GM23338 (cell line): ENCODE results near the gene ZDHHC8. TPM values are rescaled to one million over a fixed set of nuclear protein-coding genes. Genes with fewer than 3 reads are reported as not detected.

Source experiments
- ATAC-seq: fragments of 200-7000 bp; cut with Tn5 transposase; 3 replicates; pipeline ENCODE4 v1.9.1; 2020
- DNase-seq: peaks from one replicate; pipeline ENCODE4 v3.0.0-alpha.2; 2015; ENCODE audit warnings: low spot score
- H2AFZ ChIP-seq: fragments of 200-600 bp; sonication (generic); 2 replicates; pipeline ENCODE4 v1.8.0; 2016; ENCODE audit warnings: antibody characterized with exemption, mild to moderate bottlenecking, moderate library complexity
- H3F3A ChIP-seq: fragments of 200-600 bp; sonication (generic); replicated peaks from 2 replicates; pipeline ENCODE4 v1.8.0; 2017; ENCODE audit warnings: antibody characterized with exemption, mixed run types, low read depth
- H3K27ac ChIP-seq: fragments of 200-600 bp; sonication (generic); 2 replicates; pipeline ENCODE4 v1.6.1; 2016; ENCODE audit warnings: low read depth
- H3K27me3 ChIP-seq: fragments of 200-600 bp; sonication (generic); 2 replicates; pipeline ENCODE4 v1.8.0; 2016; ENCODE audit warnings: mild to moderate bottlenecking, mixed run types, moderate library complexity; ENCODE audit not compliant: insufficient read depth
- H3K36me3 ChIP-seq: fragments of 200-600 bp; sonication (generic); 2 replicates; pipeline ENCODE4 v1.8.0; 2016; ENCODE audit warnings: mild to moderate bottlenecking; ENCODE audit not compliant: insufficient read depth
- H3K4me1 ChIP-seq: fragments of 200-600 bp; sonication (generic); 2 replicates; pipeline ENCODE4 v1.8.0; 2016; ENCODE audit warnings: mild to moderate bottlenecking, moderate library complexity; ENCODE audit not compliant: insufficient read depth
- H3K4me2 ChIP-seq: fragments of 200-600 bp; sonication (generic); 2 replicates; pipeline ENCODE4 v1.7.1; 2017; ENCODE audit warnings: mixed run types
- H3K4me3 ChIP-seq: fragments of 200-600 bp; sonication (generic); 2 replicates; pipeline ENCODE4 v1.6.1; 2016; ENCODE audit warnings: mixed run types
- H3K79me2 ChIP-seq: fragments of 200-600 bp; sonication (generic); replicated peaks from 2 replicates; pipeline ENCODE4 v1.8.0; 2017; ENCODE audit warnings: mild to moderate bottlenecking; ENCODE audit not compliant: insufficient read depth
- H3K9me2 ChIP-seq: fragments of 200-600 bp; sonication (generic); 2 replicates; pipeline ENCODE4 v1.8.0; 2017; ENCODE audit not compliant: insufficient read depth
- H4K20me1 ChIP-seq: fragments of 200-600 bp; sonication (generic); replicated peaks from 2 replicates; pipeline ENCODE4 v1.8.0; 2017; ENCODE audit warnings: mild to moderate bottlenecking; ENCODE audit not compliant: insufficient read depth
- H3K27ac Mint-ChIP-seq: 2 replicates; pipeline ENCODE4 v1.8.0; 2020; ENCODE audit warnings: inconsistent platforms, mild to moderate bottlenecking, moderate library complexity, mixed read lengths
- H3K27me3 Mint-ChIP-seq: 3 replicates; pipeline ENCODE4 v1.8.0; 2022; ENCODE audit warnings: low read depth, mild to moderate bottlenecking, moderate library complexity, mixed read lengths, inconsistent platforms; ENCODE audit not compliant: insufficient read depth, poor library complexity
- H3K36me3 Mint-ChIP-seq: 3 replicates; pipeline ENCODE4 v1.8.0; 2021; ENCODE audit warnings: low read depth, mild to moderate bottlenecking, inconsistent platforms, moderate library complexity, mixed read lengths
- H3K4me1 Mint-ChIP-seq: 3 replicates; pipeline ENCODE4 v1.8.0; 2020; ENCODE audit warnings: mild to moderate bottlenecking, inconsistent platforms, mixed read lengths
- H3K4me3 Mint-ChIP-seq: 3 replicates; pipeline ENCODE4 v1.8.0; 2021; ENCODE audit warnings: moderate library complexity, mild to moderate bottlenecking, inconsistent platforms, mixed read lengths
- H3K9me3 Mint-ChIP-seq: 3 replicates; pipeline ENCODE4 v1.8.0; 2020; ENCODE audit warnings: moderate library complexity, mild to moderate bottlenecking, inconsistent platforms, mixed read lengths
- CREB1 ChIP-seq: fragments of 250-450 bp; sonication (Bioruptor Pico); IDR thresholded peaks from 2 replicates; pipeline ENCODE4 v1.5.0; 2020; ENCODE audit warnings: low read depth, mild to moderate bottlenecking, moderate library complexity
- EZH2 ChIP-seq: fragments of 200-600 bp; sonication (generic); IDR thresholded peaks from one replicate; pipeline ENCODE4 v1.8.0; 2017; ENCODE audit warnings: antibody characterized with exemption, mild to moderate bottlenecking, low read depth; ENCODE audit not compliant: unreplicated experiment
- EZH2phosphoT487 ChIP-seq: fragments of 200-600 bp; sonication (generic); IDR thresholded peaks from one replicate; pipeline ENCODE4 v1.8.1; 2018; ENCODE audit warnings: antibody characterized with exemption; ENCODE audit not compliant: unreplicated experiment
- JUNB ChIP-seq: IDR thresholded peaks from one replicate; pipeline ENCODE4 v1.6.1; 2016; ENCODE audit warnings: antibody characterized with exemption; ENCODE audit not compliant: unreplicated experiment
- NANOG ChIP-seq: IDR thresholded peaks from 2 replicates; pipeline ENCODE4 v1.6.1; 2016; ENCODE audit warnings: antibody characterized with exemption, borderline replicate concordance
- POLR2AphosphoS5 ChIP-seq: IDR thresholded peaks from 2 replicates; pipeline ENCODE4 v1.6.1; 2016; ENCODE audit warnings: antibody characterized with exemption, low read depth
- STAT1 ChIP-seq: IDR thresholded peaks from one replicate; pipeline ENCODE4 v1.6.1; 2016; ENCODE audit warnings: antibody characterized with exemption; ENCODE audit not compliant: unreplicated experiment
- ZNF114 ChIP-seq: fragments of 250-450 bp; sonication (Bioruptor Pico); IDR thresholded peaks from 2 replicates; pipeline ENCODE4 v1.5.0; 2020; ENCODE audit warnings: mild to moderate bottlenecking, moderate library complexity
- ZNF331 ChIP-seq: fragments of 250-450 bp; sonication (Bioruptor Pico); IDR thresholded peaks from 2 replicates; pipeline ENCODE4 v1.5.0; 2020; ENCODE audit warnings: low read depth, mild to moderate bottlenecking, moderate library complexity
- polyA plus RNA-seq: library from polyadenylated mRNA; unstranded; fragments of >200 nt; fragmentation: Nextera tagmentation; extraction: Ambion mirVana; gene quantifications from 2 replicates; pipeline ENCODE4 v1.2.1, GENCODE V29; 2016
- total RNA-seq: library from RNA; depleted of rRNA; stranded (reverse); fragments of >200 nt; shearing (Covaris generic); gene quantifications from 2 replicates; pipeline ENCODE4 v1.2.3, GENCODE V29; 2014
- TF ChIP-seq, protein P1 (sequence below): fragments of 250-450 bp; sonication (Bioruptor Pico); IDR thresholded peaks from 2 replicates; pipeline ENCODE4 v1.5.0; 2020; ENCODE audit warnings: mild to moderate bottlenecking, moderate library complexity
- TF ChIP-seq, protein P2 (sequence below): IDR thresholded peaks from one replicate; pipeline ENCODE4 v1.6.1; 2018; ENCODE audit warnings: antibody characterized with exemption; ENCODE audit not compliant: unreplicated experiment
- TF ChIP-seq, protein P3 (sequence below), 2 experiments: fragments of 200-600 bp in 1 of 2; sonication (generic) in 1 of 2; conservative IDR thresholded peaks; 2 replicates each; pipeline versions ENCODE4 v1.5.1 to v1.6.1; 2016 to 2017; ENCODE audit warnings: antibody characterized with exemption in 2 of 2, low read depth in 2 of 2, mild to moderate bottlenecking in 2 of 2, moderate library complexity in 1 of 2
- TF ChIP-seq, protein P4 (sequence below): IDR thresholded peaks from 2 replicates; pipeline ENCODE4 v1.6.1; 2016; ENCODE audit warnings: antibody characterized with exemption

The ZDHHC8 gene
- total and polyA plus RNA-seq, 2 experiments from 2014 or later, result 13.7 to 47.6 TPM

DNA sequence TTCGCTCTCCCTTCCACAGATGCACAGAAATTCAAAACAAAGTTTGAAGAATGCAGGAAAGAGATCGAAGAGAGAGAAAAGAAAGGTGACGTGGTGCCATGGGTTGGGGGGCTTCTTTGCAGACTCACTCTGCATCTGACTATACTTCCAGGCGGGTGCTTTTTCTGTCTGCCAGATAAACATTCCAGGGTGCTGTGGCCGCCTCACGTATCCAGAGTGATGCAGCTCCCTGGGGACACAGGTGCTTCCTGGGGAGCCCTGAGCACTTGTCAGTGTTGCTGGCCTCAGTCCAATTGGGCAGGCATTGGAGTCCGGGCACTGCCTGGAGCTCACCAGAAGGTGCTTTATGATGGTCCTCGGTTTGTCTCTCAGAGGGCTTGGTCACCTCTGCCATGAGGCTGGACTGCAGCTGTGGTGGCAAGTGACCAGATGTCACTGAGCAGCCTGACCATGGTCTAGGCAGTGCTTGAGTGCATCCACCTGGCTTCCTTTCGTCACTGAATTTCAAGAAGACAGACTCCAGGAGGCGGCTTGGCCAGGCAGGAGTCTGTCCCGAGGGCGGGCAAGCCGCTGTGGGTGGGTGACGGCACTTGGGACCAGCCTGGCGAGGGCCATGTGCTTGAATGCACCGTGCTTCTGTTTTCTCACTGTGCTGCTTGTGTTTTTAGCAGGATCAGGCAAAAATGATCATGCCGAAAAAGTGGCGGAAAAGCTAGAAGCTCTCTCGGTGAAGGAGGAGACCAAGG is 5.1 kb upstream of the ZDHHC8 start:
- TF ChIP-seq POLR2AphosphoS5 (no peak), NANOG (no peak), JUNB (no peak), CREB1 (CRISPR knock-in tag) (no peak), ZNF331 (CRISPR knock-in tag) (no peak), STAT1 (no peak), EZH2 (no peak), ZNF114 (no peak), EZH2phosphoT487 (no peak)
- TF ChIP-seq, protein P1, sequence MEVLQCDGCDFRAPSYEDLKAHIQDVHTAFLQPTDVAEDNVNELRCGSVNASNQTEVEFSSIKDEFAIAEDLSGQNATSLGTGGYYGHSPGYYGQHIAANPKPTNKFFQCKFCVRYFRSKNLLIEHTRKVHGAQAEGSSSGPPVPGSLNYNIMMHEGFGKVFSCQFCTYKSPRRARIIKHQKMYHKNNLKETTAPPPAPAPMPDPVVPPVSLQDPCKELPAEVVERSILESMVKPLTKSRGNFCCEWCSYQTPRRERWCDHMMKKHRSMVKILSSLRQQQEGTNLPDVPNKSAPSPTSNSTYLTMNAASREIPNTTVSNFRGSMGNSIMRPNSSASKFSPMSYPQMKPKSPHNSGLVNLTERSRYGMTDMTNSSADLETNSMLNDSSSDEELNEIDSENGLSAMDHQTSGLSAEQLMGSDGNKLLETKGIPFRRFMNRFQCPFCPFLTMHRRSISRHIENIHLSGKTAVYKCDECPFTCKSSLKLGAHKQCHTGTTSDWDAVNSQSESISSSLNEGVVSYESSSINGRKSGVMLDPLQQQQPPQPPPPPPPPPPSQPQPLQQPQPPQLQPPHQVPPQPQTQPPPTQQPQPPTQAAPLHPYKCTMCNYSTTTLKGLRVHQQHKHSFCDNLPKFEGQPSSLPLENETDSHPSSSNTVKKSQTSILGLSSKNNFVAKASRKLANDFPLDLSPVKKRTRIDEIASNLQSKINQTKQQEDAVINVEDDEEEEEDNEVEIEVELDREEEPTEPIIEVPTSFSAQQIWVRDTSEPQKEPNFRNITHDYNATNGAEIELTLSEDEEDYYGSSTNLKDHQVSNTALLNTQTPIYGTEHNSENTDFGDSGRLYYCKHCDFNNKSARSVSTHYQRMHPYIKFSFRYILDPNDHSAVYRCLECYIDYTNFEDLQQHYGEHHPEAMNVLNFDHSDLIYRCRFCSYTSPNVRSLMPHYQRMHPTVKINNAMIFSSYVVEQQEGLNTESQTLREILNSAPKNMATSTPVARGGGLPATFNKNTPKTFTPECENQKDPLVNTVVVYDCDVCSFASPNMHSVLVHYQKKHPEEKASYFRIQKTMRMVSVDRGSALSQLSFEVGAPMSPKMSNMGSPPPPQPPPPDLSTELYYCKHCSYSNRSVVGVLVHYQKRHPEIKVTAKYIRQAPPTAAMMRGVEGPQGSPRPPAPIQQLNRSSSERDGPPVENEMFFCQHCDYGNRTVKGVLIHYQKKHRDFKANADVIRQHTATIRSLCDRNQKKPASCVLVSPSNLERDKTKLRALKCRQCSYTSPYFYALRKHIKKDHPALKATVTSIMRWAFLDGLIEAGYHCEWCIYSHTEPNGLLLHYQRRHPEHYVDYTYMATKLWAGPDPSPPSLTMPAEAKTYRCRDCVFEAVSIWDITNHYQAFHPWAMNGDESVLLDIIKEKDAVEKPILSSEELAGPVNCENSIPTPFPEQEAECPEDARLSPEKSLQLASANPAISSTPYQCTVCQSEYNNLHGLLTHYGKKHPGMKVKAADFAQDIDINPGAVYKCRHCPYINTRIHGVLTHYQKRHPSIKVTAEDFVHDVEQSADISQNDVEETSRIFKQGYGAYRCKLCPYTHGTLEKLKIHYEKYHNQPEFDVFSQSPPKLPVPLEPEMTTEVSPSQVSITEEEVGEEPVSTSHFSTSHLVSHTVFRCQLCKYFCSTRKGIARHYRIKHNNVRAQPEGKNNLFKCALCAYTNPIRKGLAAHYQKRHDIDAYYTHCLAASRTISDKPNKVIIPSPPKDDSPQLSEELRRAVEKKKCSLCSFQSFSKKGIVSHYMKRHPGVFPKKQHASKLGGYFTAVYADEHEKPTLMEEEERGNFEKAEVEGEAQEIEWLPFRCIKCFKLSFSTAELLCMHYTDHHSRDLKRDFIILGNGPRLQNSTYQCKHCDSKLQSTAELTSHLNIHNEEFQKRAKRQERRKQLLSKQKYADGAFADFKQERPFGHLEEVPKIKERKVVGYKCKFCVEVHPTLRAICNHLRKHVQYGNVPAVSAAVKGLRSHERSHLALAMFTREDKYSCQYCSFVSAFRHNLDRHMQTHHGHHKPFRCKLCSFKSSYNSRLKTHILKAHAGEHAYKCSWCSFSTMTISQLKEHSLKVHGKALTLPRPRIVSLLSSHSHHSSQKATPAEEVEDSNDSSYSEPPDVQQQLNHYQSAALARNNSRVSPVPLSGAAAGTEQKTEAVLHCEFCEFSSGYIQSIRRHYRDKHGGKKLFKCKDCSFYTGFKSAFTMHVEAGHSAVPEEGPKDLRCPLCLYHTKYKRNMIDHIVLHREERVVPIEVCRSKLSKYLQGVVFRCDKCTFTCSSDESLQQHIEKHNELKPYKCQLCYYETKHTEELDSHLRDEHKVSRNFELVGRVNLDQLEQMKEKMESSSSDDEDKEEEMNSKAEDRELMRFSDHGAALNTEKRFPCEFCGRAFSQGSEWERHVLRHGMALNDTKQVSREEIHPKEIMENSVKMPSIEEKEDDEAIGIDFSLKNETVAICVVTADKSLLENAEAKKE (CRISPR knock-in tag), result no peak
- TF ChIP-seq, protein P2, sequence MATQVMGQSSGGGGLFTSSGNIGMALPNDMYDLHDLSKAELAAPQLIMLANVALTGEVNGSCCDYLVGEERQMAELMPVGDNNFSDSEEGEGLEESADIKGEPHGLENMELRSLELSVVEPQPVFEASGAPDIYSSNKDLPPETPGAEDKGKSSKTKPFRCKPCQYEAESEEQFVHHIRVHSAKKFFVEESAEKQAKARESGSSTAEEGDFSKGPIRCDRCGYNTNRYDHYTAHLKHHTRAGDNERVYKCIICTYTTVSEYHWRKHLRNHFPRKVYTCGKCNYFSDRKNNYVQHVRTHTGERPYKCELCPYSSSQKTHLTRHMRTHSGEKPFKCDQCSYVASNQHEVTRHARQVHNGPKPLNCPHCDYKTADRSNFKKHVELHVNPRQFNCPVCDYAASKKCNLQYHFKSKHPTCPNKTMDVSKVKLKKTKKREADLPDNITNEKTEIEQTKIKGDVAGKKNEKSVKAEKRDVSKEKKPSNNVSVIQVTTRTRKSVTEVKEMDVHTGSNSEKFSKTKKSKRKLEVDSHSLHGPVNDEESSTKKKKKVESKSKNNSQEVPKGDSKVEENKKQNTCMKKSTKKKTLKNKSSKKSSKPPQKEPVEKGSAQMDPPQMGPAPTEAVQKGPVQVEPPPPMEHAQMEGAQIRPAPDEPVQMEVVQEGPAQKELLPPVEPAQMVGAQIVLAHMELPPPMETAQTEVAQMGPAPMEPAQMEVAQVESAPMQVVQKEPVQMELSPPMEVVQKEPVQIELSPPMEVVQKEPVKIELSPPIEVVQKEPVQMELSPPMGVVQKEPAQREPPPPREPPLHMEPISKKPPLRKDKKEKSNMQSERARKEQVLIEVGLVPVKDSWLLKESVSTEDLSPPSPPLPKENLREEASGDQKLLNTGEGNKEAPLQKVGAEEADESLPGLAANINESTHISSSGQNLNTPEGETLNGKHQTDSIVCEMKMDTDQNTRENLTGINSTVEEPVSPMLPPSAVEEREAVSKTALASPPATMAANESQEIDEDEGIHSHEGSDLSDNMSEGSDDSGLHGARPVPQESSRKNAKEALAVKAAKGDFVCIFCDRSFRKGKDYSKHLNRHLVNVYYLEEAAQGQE, result no peak
- TF ChIP-seq, protein P3, sequence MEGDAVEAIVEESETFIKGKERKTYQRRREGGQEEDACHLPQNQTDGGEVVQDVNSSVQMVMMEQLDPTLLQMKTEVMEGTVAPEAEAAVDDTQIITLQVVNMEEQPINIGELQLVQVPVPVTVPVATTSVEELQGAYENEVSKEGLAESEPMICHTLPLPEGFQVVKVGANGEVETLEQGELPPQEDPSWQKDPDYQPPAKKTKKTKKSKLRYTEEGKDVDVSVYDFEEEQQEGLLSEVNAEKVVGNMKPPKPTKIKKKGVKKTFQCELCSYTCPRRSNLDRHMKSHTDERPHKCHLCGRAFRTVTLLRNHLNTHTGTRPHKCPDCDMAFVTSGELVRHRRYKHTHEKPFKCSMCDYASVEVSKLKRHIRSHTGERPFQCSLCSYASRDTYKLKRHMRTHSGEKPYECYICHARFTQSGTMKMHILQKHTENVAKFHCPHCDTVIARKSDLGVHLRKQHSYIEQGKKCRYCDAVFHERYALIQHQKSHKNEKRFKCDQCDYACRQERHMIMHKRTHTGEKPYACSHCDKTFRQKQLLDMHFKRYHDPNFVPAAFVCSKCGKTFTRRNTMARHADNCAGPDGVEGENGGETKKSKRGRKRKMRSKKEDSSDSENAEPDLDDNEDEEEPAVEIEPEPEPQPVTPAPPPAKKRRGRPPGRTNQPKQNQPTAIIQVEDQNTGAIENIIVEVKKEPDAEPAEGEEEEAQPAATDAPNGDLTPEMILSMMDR (conservative IDR thresholded peaks at IDR 0.05; ENCODE audit: low read depth in 2 of 2), result no peak
- TF ChIP-seq, protein P4, sequence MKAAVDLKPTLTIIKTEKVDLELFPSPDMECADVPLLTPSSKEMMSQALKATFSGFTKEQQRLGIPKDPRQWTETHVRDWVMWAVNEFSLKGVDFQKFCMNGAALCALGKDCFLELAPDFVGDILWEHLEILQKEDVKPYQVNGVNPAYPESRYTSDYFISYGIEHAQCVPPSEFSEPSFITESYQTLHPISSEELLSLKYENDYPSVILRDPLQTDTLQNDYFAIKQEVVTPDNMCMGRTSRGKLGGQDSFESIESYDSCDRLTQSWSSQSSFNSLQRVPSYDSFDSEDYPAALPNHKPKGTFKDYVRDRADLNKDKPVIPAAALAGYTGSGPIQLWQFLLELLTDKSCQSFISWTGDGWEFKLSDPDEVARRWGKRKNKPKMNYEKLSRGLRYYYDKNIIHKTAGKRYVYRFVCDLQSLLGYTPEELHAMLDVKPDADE, result no peak
- no peaks in the 10 kb centered on the region for H3K9me2 ChIP-seq
- H4K20me1 ChIP-seq, result peaks cover 23% of the 10 kb centered on the region
- DNase-seq, result no peak
- Mint-ChIP-seq H3K4me1 (peaks cover 5% of the 10 kb centered on the region; the same call in 2 of the 3 replicates), H3K9me3 (no peaks in the 10 kb centered on the region), H3K27me3 (peaks cover 13% of the 10 kb centered on the region), H3K4me3 (no peak overlapping the region), H3K36me3 (peaks cover 68% of the 10 kb centered on the region), H3K27ac (no peak overlapping the region; the same call in 1 of the 2 replicates)
- H3K27ac ChIP-seq, result no peak overlapping the region
- no peak for ATAC-seq
- peaks cover 52% of the 10 kb centered on the region for H3F3A ChIP-seq
- no peak overlapping the region for H3K4me2 ChIP-seq
- H3K4me3 ChIP-seq, result no peak overlapping the region
- H3K79me2 ChIP-seq, result peaks cover 19% of the 10 kb centered on the region
- H3K36me3 ChIP-seq, result peaks cover 26% of the 10 kb centered on the region
- no peaks in the 10 kb centered on the region for H3K27me3 ChIP-seq
- no peak overlapping the region for H2AFZ ChIP-seq
- H3K4me1 ChIP-seq, result no peaks in the 10 kb centered on the region
